Nephron progenitor cell (in vitro differentiated cells): Measurements from ENCODE around the gene ARPIN.

Experiments
- DNase-seq: peaks from one replicate; pipeline ENCODE4 v3.0.0; 2021
- H3K27ac Mint-ChIP-seq: 2 replicates; pipeline ENCODE4 v1.8.0; 2021; ENCODE audit warnings: mild to moderate bottlenecking, moderate library complexity, mixed read lengths
- H3K27me3 Mint-ChIP-seq: 2 replicates; pipeline ENCODE4 v1.8.0; 2021; ENCODE audit warnings: mild to moderate bottlenecking, low read depth, mixed read lengths; ENCODE audit not compliant: poor library complexity
- H3K36me3 Mint-ChIP-seq: 2 replicates; pipeline ENCODE4 v1.8.0; 2021; ENCODE audit warnings: low read depth, mixed read lengths
- H3K4me1 Mint-ChIP-seq: 2 replicates; pipeline ENCODE4 v1.8.0; 2021; ENCODE audit warnings: mixed read lengths
- H3K4me3 Mint-ChIP-seq: 2 replicates; pipeline ENCODE4 v1.8.0; 2021; ENCODE audit warnings: mild to moderate bottlenecking, moderate library complexity, mixed read lengths
- H3K9me3 Mint-ChIP-seq: 2 replicates; pipeline ENCODE4 v1.8.0; 2021; ENCODE audit warnings: mild to moderate bottlenecking, moderate library complexity, mixed read lengths
- CTCF ChIP-seq: fragments of 200-600 bp; sonication (generic); IDR thresholded peaks from 2 replicates; pipeline ENCODE4 v1.5.0; 2021; ENCODE audit warnings: antibody characterized with exemption

ARPIN gene

GRCh38 chr15:89848970-89849292 lies 63.8 kb downstream of the ARPIN start:
- DNase-seq: no peak
- Mint-ChIP-seq H3K9me3 (peaks cover 13% of the 10 kb centered on the region), H3K27me3 (no peaks in the 10 kb centered on the region), H3K4me3 (no peak overlapping the region), H3K4me1 (no peaks in the 10 kb centered on the region), H3K36me3 (peaks cover 75% of the 10 kb centered on the region), H3K27ac (no peak overlapping the region)
- no peak for TF ChIP-seq CTCF

- no peaks in the 10 kb centered on the region for H3K9me3 Mint-ChIP-seq
- peaks cover 67% of the 10 kb centered on the region for H3K36me3 Mint-ChIP-seq
- DNase-seq: no peak
- H3K27me3 Mint-ChIP-seq: no peaks in the 10 kb centered on the region
- no peaks in the 10 kb centered on the region for H3K4me1 Mint-ChIP-seq
- TF ChIP-seq CTCF: no peak
- H3K4me3 Mint-ChIP-seq: no peak overlapping the region
- no peak overlapping the region for H3K27ac Mint-ChIP-seq
These were observed 65.7 kb downstream of the ARPIN start for GRCh38 chr15:89847101-89847500.

- Mint-ChIP-seq H3K4me1 (no peaks in the 10 kb centered on the region), H3K36me3 (peaks cover 62% of the 10 kb centered on the region)
- DNase-seq: no peak
These were observed 67.4 kb downstream of the ARPIN start for GRCh38 chr15:89845305-89845893.

More at GRCh38 chr15:89845305-89845893, 67.4 kb downstream of the ARPIN start:
- Mint-ChIP-seq H3K4me3 (no peak overlapping the region), H3K9me3 (no peaks in the 10 kb centered on the region), H3K27ac (no peak overlapping the region), H3K27me3 (no peaks in the 10 kb centered on the region)
- no peak for TF ChIP-seq CTCF
